K562 (cell line): ENCODE data around the gene TNPO3. TPM values are rescaled to one million over a fixed set of nuclear protein-coding genes. Genes with fewer than 3 reads are reported as not detected.

Source experiments
- ATAC-seq: fragments of 200-7000 bp; cut with Tn5 transposase; 3 replicates; pipeline ENCODE4 v1.9.1; 2020; ENCODE audit warnings: moderate library complexity
- BruUV-seq: library from RNA; stranded (reverse); fragments of 400-500 nt; replicated peaks from 2 replicates; lab custom pipeline; 2021; lab: Mats Ljungman, UMichigan
- CTCF ChIA-PET: fragments of 300-600 bp; formaldehyde crosslinking; extraction: SDS; loops from one replicate; lab custom pipeline; 2021; ENCODE audit warnings: low intra/inter-chr PET ratio; lab: Yijun Ruan, JAX
- POLR2A ChIA-PET: fragments of 300-600, 350-650 bp; sonication (Branson Sonifier 250); formaldehyde crosslinking; extraction: SDS; loops from one replicate; lab custom pipeline; 2021; ENCODE audit warnings: antibody characterized with exemption, inconsistent platforms; lab: Yijun Ruan, JAX
- DNase-seq, 4 experiments: peaks; one replicate each; pipeline versions ENCODE4 v3.0.0 to v3.0.0-alpha.2; 2011 to 2018; ENCODE audit warnings: low spot score in 3 of 4, mixed read lengths in 3 of 4; ENCODE audit errors: extremely low read depth in 1 of 4
- FAIRE-seq: peaks from 2 replicates; lab custom pipeline; 2011; peaks lifted over from hg19 to GRCh38; lab: Jason Lieb, UNC
- H2AFZ ChIP-seq: 2 replicates; pipeline ENCODE4 v1.6.0; 2011; ENCODE audit warnings: low read depth, low read length, control low read depth, inconsistent platforms
- H3K27ac ChIP-seq: fragments of 200-600 bp; 3 replicates; pipeline ENCODE4 v1.8.0; 2011; ENCODE audit warnings: low read depth, mild to moderate bottlenecking, control low read depth, inconsistent platforms, low read length, moderate library complexity, mixed read lengths; ENCODE audit errors: extremely low read depth
- H3K27me3 ChIP-seq, 2 experiments: fragments of 300-600 bp in 1 of 2; 2 replicates in 1 of 2; 3 replicates in 1 of 2; pipeline versions ENCODE4 v1.6.0 to v1.8.0; 2011; ENCODE audit warnings: inconsistent platforms in 2 of 2, low read length in 2 of 2, mild to moderate bottlenecking in 1 of 2, mixed read lengths in 1 of 2, moderate library complexity in 1 of 2; ENCODE audit not compliant: control insufficient read depth in 2 of 2, insufficient read depth in 2 of 2
- H3K36me3 ChIP-seq: fragments of 300-600 bp; 3 replicates; pipeline ENCODE4 v1.8.0; 2011; ENCODE audit warnings: mild to moderate bottlenecking, low read length, inconsistent platforms; ENCODE audit not compliant: control insufficient read depth, insufficient read depth
- H3K4me1 ChIP-seq, 2 experiments: fragments of 200-600 bp in 1 of 2; replicated peaks in 1 of 2; 2 replicates in 1 of 2; 3 replicates in 1 of 2; pipeline versions ENCODE4 v1.5.1 to v1.8.0; 2011; ENCODE audit warnings: inconsistent platforms in 2 of 2, low read length in 2 of 2, mild to moderate bottlenecking in 1 of 2, mixed read lengths in 1 of 2, moderate library complexity in 1 of 2; ENCODE audit not compliant: control insufficient read depth in 2 of 2, insufficient read depth in 2 of 2
- H3K4me2 ChIP-seq: 2 replicates; pipeline ENCODE4 v1.6.1; 2011; ENCODE audit warnings: low read length, control low read depth, inconsistent platforms, mixed read lengths; ENCODE audit not compliant: insufficient read depth
- H3K4me3 ChIP-seq: fragments of 200-600 bp; sonication (generic), shearing (Covaris generic); 2 replicates; pipeline ENCODE4 v1.5.1; 2016; ENCODE audit warnings: control low read depth, inconsistent platforms
- H3K79me2 ChIP-seq: fragments of 200-600 bp; 3 replicates; pipeline ENCODE4 v1.8.0; 2011; ENCODE audit warnings: low read length, inconsistent platforms; ENCODE audit not compliant: control insufficient read depth, insufficient read depth
- H3K9ac ChIP-seq, 2 experiments: 2 replicates each; pipeline versions ENCODE4 v1.6.0 to v1.6.1; 2011; ENCODE audit warnings: low read depth in 2 of 2, low read length in 2 of 2, control low read depth in 1 of 2, inconsistent platforms in 1 of 2, mild to moderate bottlenecking in 1 of 2, mixed read lengths in 1 of 2; ENCODE audit not compliant: insufficient read depth in 1 of 2
- H3K9me1 ChIP-seq: one replicate; pipeline ENCODE4 v1.6.0; 2011; ENCODE audit warnings: inconsistent platforms, mild to moderate bottlenecking, low read length, moderate library complexity; ENCODE audit not compliant: control insufficient read depth, insufficient read depth
- H3K9me3 ChIP-seq: replicated peaks from 2 replicates; pipeline ENCODE4 v1.5.1; 2011; ENCODE audit warnings: low read depth, low read length, inconsistent platforms; ENCODE audit not compliant: control insufficient read depth, insufficient read depth
- H4K20me1 ChIP-seq: replicated peaks from 2 replicates; pipeline ENCODE4 v1.6.1; 2011; ENCODE audit warnings: low read length, inconsistent platforms, mixed read lengths; ENCODE audit not compliant: control insufficient read depth, insufficient read depth
- AFF1 ChIP-seq, 2 experiments: fragments of 450-650 bp; IDR thresholded peaks; 2 replicates each; pipeline ENCODE4 v1.6.1; 2018; ENCODE audit warnings: mild to moderate bottlenecking in 2 of 2, low read depth in 1 of 2; ENCODE audit not compliant: partially characterized antibody in 2 of 2
- HMGXB4 ChIP-seq: sonication (generic); formaldehyde crosslinking; IDR thresholded peaks from 2 replicates; pipeline ENCODE4 v1.8.1; 2023; ENCODE audit warnings: mild to moderate bottlenecking, missing genetic modification reagents
- UBTF ChIP-seq, 2 experiments: IDR thresholded peaks; 2 replicates each; pipeline ENCODE4 v1.6.1; 2012; ENCODE audit warnings: improper control_type of control experiment in 2 of 2, low read depth in 2 of 2, low read length in 2 of 2, borderline replicate concordance in 1 of 2
- ZNF395 ChIP-seq: fragments of 200-800 bp; sonication (Bioruptor generic); IDR thresholded peaks from 2 replicates; pipeline ENCODE4 v1.6.1; 2017; ENCODE audit warnings: missing genetic modification characterization, missing compliant biosample characterization
- ZNF592 ChIP-seq: fragments of 450-650 bp; IDR thresholded peaks from 2 replicates; pipeline ENCODE4 v1.6.1; 2017; ENCODE audit warnings: antibody characterized with exemption, mild to moderate bottlenecking
- WGBS: fragments of 100-300 bp; shearing (Covaris generic); methylation state at CpG from one replicate; pipeline ENCODE4 v1.1.6; 2016; ENCODE audit warnings: low coverage, mixed read lengths; ENCODE audit not compliant: insufficient coverage; ENCODE audit errors: missing lambda C conversion rate; 5-methylcytosine and 5-hydroxymethylcytosine counted together
- in situ Hi-C: fragments of 300-500 bp; cut with MboI; formaldehyde crosslinking; loops from 4 replicates; pipeline ENCODE4 v1.15.0; 2018; ENCODE audit warnings: inconsistent platforms, mixed read lengths
- intact Hi-C: fragments of 100-400 bp; cut with micrococcal nuclease; formaldehyde crosslinking; loops from 2 replicates; pipeline ENCODE4 v1.14.2; 2022
- polyA plus RNA-seq, 8 experiments: library from polyadenylated mRNA; depleted of rRNA in 4 of 8; stranded (reverse) in 5 of 8; unstranded in 3 of 8; fragments of >200 nt; fragmentation: Nextera tagmentation in 2 of 8; fragmentation: Illumina TruSeq in 1 of 8; extraction: Ambion mirVana in 2 of 8; extraction: Trizol in 1 of 8; gene quantifications; 2 replicates each; pipeline versions ENCODE4 v1.2.1 to v1.2.3, GENCODE V29; 2011 to 2014; ENCODE audit warnings: inconsistent platforms in 1 of 8, missing spikeins in 1 of 8
- total RNA-seq, 7 experiments: library from RNA; depleted of rRNA in 6 of 7; stranded (reverse); fragments of >200 nt in 6 of 7; fragmentation: Illumina TruSeq in 2 of 7; extraction: Trizol in 2 of 7; gene quantifications; 2 replicates each; pipeline versions ENCODE4 v1.2.1 to v1.2.3, GENCODE V29; 2011 to 2021; ENCODE audit warnings: low replicate concordance in 1 of 7

The TNPO3 gene
- total and polyA plus RNA-seq, 9 of the 15 experiments (the other 6 are each of a cell fraction or from before 2014, with no cell fraction given): 35.8 to 125 (median 110) TPM

- no peak for DNase-seq
- H3K36me3 ChIP-seq: no peaks in the 10 kb centered on the region
- FAIRE-seq: no peak
- intact Hi-C loops: no loop called here
- BruUV-seq: no TSS peak
- H3K79me2 ChIP-seq: no peaks in the 10 kb centered on the region
- no peaks in the 10 kb centered on the region; the same call in 1 of the 2 replicates for H3K9me3 ChIP-seq
- ChIA-PET POLR2A (interaction anchor here (0.6 kb wide), 1 partner anchor 312 kb away, joined by 3 read pairs; no protein-coding TSS in a partner anchor), CTCF (interaction anchor here (1.7 kb wide), 1 partner anchor 172 kb away, joined by 7 read pairs; no protein-coding TSS in a partner anchor)
- no peaks in the 10 kb centered on the region for H4K20me1 ChIP-seq
- no peak overlapping the region for H3K9ac ChIP-seq
- peaks cover 0 to 11% of the 10 kb centered on the region in 2 experiments; a peak in 2 of 5 replicates for H3K4me1 ChIP-seq
- H3K4me3 ChIP-seq: no peak overlapping the region
- in situ Hi-C loops: no loop called here
- H3K27me3 ChIP-seq: peaks cover 77 to 83% of the 10 kb centered on the region in 2 experiments
- no peak overlapping the region for H3K4me2 ChIP-seq
- H3K27ac ChIP-seq: no peak overlapping the region
- ATAC-seq: no peak
- no peaks in the 10 kb centered on the region for H3K9me1 ChIP-seq
- H2AFZ ChIP-seq: no peak overlapping the region
- under 1% methylated on average over 6 of the region's 6 CpGs for WGBS
- TF ChIP-seq ZNF592 (no peak), HMGXB4 (CRISPR knock-in tag) (no peak), AFF1 (IDR thresholded peaks at IDR 0.05; ENCODE audit: low read depth in 1 of 2, partially characterized antibody in 2 of 2) (no peak), UBTF (IDR thresholded peaks at IDR 0.05; ENCODE audit: borderline replicate concordance in 1 of 2, low read depth in 2 of 2, low read length in 2 of 2) (no peak), ZNF395 (CRISPR knock-in tag) (no peak)
Measured at GRCh38 chr7:128919241-128919640, 135.7 kb downstream of the TNPO3 start.
